Tibial nerve (tissue), 4 donors: ENCODE measurements around the gene CPNE1. TPM values are rescaled to one million over a fixed set of nuclear protein-coding genes. Genes with fewer than 3 reads are reported as not detected.
"Not testable (repeated sequence)": the region's sequence is repeated elsewhere in the genome, so short reads cannot be mapped to it uniquely, and the experiment has no call there.

Experiments used
- DNase-seq, 2 donors: peaks; one replicate each; pipeline ENCODE4 v3.0.0-alpha.2; 2019; ENCODE audit warnings: low spot score in 2 of 2
- H3K27ac ChIP-seq, 4 donors: fragments of 200-600 bp; sonication (generic) in 3 of 4; one replicate each; pipeline ENCODE4 v1.5.1; 2017 to 2019; ENCODE audit warnings: mild to moderate bottlenecking in 1 of 4
- H3K27me3 ChIP-seq, 2 donors: fragments of 200-600 bp; sonication (generic) in 1 of 2; one replicate each; pipeline versions ENCODE4 v1.5.1 to v1.6.0; 2017 to 2019
- H3K36me3 ChIP-seq, 3 donors: fragments of 200-600 bp; sonication (generic); one replicate each; pipeline ENCODE4 v1.5.1; 2018 to 2019
- H3K4me1 ChIP-seq, 4 donors: fragments of 200-600 bp; sonication (generic) in 3 of 4; one replicate each; pipeline ENCODE4 v1.5.1; 2017 to 2019
- H3K4me3 ChIP-seq, 4 donors: fragments of 200-600 bp; sonication (generic) in 3 of 4; one replicate each; pipeline ENCODE4 v1.5.1; 2017 to 2019; ENCODE audit warnings: mild to moderate bottlenecking in 1 of 4, moderate library complexity in 1 of 4
- H3K9me3 ChIP-seq, 4 donors: fragments of 200-600 bp; sonication (generic) in 3 of 4; one replicate each; pipeline ENCODE4 v1.5.1; 2017 to 2019
- EP300 ChIP-seq, 2 donors: sonication (generic); formaldehyde crosslinking; IDR thresholded peaks; one replicate each; pipeline ENCODE4 v1.6.1; 2017; ENCODE audit warnings: antibody characterized with exemption in 2 of 2, mild to moderate bottlenecking in 1 of 2
- POLR2A ChIP-seq, 2 donors: fragments of 450-650 bp; IDR thresholded peaks; one replicate each; pipeline ENCODE4 v1.6.1; 2017; ENCODE audit warnings: antibody characterized with exemption in 2 of 2, mild to moderate bottlenecking in 2 of 2, moderate library complexity in 2 of 2
- WGBS, 2 donors: methylation state at CpG; one replicate each; pipeline ENCODE4 v1.1.5; 2018; 5-methylcytosine and 5-hydroxymethylcytosine counted together
- total RNA-seq, 4 donors: library from RNA; depleted of rRNA; stranded (reverse); fragments of >200 nt; gene quantifications; one replicate each; pipeline ENCODE4 v1.1.0, GENCODE V29; 2016
- TF ChIP-seq, protein P1 (sequence below), 5 experiments: fragments of 200-600 bp in 3 of 5; fragments of 450-650 bp in 2 of 5; sonication (generic) in 3 of 5; IDR thresholded peaks; one replicate each; pipeline ENCODE4 v1.5.1; 2016 to 2019; ENCODE audit warnings: antibody characterized with exemption in 5 of 5, mild to moderate bottlenecking in 3 of 5, moderate library complexity in 2 of 5

CPNE1 gene
- total RNA-seq, 4 donors from 2014 or later = 116 to 151 (median 144) TPM

DNA sequence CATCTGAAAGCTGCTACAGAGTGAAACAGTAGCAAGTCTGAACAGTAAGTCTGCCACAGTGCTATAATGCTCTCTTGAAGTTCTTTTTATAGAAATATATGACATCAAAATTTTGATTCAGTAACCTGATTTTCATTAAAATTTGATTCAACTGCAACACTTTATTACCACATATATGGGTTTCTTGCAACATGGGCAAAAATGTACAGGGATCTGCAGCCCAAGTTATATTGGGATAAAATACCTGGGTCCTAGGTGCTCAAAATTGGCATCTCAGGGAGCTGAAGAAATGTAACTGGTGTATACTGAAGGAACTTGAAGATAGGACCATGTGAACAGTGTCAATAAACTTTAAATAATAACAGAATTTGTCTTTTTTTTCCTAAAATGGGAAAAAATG is 45.3 kb upstream of the CPNE1 start:
- H3K27me3 ChIP-seq = no peaks in the 10 kb centered on the region
- no peak for DNase-seq
- H3K4me3 ChIP-seq = no peak overlapping the region
- H3K9me3 ChIP-seq = no peaks in the 10 kb centered on the region
- H3K36me3 ChIP-seq = peaks cover 0 to 99% (median 16%) of the 10 kb centered on the region in 3 donors
- H3K27ac ChIP-seq = no peak overlapping the region
- peaks cover 0 to 55% (median 10%) of the 10 kb centered on the region in 4 donors for H3K4me1 ChIP-seq
- no peak for TF ChIP-seq POLR2A (IDR thresholded peaks at IDR 0.05)

DNA sequence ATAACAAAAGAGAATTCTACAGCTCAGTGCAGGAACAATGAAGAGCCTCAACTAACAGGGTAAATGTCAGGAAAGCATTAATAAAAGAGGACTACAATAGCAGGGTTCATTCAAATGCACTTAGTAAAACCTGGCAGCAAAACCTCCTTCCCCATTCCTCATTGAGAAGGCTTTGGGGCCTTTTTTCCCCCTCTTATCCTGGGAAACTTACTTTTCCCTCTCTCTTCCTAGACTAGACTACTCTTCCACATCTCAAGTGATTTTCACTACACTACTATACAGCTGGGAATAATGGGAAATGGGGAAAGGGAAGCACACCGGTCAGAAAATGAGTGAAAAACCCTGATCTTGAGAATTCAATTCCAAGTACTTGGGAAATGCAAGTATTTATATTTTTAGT is 44.6 kb upstream of the CPNE1 start:
- Histone ChIP-seq H3K9me3 (no peaks in the 10 kb centered on the region), H3K27ac (peak overlapping the region in 1 of 4 donors; percentile 19), H3K27me3 (no peaks in the 10 kb centered on the region), H3K4me1 (peaks cover 0 to 51% (median 9%) of the 10 kb centered on the region in 4 donors), H3K4me3 (no peak overlapping the region), H3K36me3 (peaks cover 0 to 99% (median 16%) of the 10 kb centered on the region in 3 donors)
- WGBS, 2 donors = 69 to 78% methylated on average over 1 of the region's 1 CpG
- no peak for DNase-seq
- TF ChIP-seq EP300 (IDR thresholded peaks at IDR 0.05) = no peak

DNA sequence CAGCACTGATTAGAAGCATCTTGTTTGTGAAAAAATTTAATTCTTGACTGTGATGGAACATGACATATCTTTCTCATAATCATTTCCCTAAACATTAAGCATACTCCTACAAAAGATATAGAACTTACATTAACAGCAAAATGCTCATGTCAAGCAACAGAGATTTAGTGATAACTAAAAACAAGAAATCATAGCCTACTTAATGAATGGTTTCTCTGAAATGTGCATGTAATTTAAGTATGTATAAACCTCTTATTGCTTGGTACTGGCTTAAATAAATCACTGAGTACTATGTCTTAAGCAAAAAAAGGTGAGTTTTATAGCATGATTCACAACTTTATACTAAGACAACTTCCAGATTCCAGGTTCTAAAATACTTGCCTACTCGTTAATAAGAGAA is 43.8 kb upstream of the CPNE1 start:
- H3K9me3 ChIP-seq = no peaks in the 10 kb centered on the region
- TF ChIP-seq EP300 (IDR thresholded peaks at IDR 0.05) = no peak
- peaks cover 0 to 49% (median 8%) of the 10 kb centered on the region in 4 donors for H3K4me1 ChIP-seq
- no peak for DNase-seq
- H3K36me3 ChIP-seq = peaks cover 0 to 99% (median 16%) of the 10 kb centered on the region in 3 donors
- 43 to 58% methylated on average over 1 of the region's 1 CpG for WGBS, 2 donors
- H3K27me3 ChIP-seq = no peaks in the 10 kb centered on the region
- H3K27ac ChIP-seq = no peak overlapping the region
- H3K4me3 ChIP-seq = no peak overlapping the region

DNA sequence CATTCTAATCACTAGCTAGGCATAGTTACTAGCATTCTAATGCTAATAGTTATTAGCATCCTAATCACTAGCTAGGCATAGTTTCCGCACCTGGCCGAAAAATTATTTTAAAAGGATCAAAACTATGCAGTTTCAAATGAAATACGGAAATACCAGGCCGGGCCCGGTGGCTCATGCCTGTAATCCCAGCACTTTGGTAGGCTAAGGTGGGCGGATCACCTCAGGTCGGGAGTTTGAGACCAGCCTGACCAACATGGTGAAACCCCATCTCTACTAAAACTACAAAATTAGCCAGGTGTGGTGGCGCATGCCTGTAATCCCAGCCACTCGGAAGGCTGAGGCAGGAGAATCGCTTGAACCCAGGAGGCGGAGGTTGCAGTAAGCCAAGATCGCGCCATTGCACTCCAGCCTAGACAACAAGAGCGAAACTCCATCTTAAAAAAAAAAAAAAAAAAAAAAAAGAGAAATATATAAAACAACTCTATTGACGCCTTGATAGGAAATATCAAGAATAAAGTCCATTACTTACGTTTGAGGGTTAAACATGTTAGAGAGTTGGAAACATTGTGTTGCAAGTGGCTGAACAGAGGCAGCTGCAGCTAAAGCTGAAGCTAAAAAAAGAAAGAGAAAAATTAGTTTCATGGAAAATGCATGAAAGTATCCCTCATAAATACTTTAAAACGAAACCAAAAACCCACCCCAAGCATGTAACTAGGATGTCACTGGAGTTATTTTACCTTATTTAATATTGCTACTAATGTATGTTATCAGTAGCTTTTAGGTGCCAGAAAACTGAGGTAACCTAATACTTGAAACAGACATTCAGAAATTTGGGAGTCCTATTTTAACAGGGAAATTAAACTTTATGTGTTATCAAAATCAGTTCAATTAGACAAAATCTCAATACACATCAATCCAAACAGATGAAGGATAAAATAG is 42.2 kb upstream of the CPNE1 start:
- WGBS, 2 donors = 89% methylated on average over 17 of the region's 17 CpGs
- DNase-seq, H3K9me3 ChIP-seq, H3K27me3 ChIP-seq, H3K4me3 ChIP-seq, H3K27ac ChIP-seq: not testable (repeated sequence)
- peaks cover 0 to 98% (median 16%) of the 10 kb centered on the region in 3 donors for H3K36me3 ChIP-seq
- peaks cover 0 to 52% (median 8%) of the 10 kb centered on the region in 4 donors for H3K4me1 ChIP-seq

DNA sequence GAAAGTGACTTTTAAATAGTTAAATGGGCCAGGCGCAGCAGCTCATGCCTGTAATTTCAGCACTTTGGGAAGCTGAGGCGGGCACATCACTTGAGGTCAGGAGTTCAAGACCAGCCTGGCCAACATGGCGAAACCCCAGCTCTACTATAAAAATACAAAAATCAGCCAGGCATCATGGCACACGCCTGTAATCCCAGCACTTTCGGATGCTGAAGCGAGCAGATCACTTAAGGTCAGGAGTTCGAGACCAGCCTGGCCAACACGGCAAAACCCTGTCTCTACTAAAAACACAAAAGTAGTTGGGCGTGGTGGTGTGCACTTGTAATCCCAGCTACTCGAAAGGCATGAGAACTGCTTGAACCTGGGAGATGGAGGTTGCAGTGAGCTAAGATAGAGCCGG is 41.2 kb upstream of the CPNE1 start:
- not testable (repeated sequence) for H3K4me3 ChIP-seq, H3K9me3 ChIP-seq, DNase-seq, H3K27ac ChIP-seq, H3K27me3 ChIP-seq
- peaks cover 0 to 51% (median 8%) of the 10 kb centered on the region in 4 donors for H3K4me1 ChIP-seq
- H3K36me3 ChIP-seq = peaks cover 0 to 97% (median 16%) of the 10 kb centered on the region in 3 donors
- WGBS, 2 donors = 84 to 87% methylated on average over 11 of the region's 11 CpGs

DNA sequence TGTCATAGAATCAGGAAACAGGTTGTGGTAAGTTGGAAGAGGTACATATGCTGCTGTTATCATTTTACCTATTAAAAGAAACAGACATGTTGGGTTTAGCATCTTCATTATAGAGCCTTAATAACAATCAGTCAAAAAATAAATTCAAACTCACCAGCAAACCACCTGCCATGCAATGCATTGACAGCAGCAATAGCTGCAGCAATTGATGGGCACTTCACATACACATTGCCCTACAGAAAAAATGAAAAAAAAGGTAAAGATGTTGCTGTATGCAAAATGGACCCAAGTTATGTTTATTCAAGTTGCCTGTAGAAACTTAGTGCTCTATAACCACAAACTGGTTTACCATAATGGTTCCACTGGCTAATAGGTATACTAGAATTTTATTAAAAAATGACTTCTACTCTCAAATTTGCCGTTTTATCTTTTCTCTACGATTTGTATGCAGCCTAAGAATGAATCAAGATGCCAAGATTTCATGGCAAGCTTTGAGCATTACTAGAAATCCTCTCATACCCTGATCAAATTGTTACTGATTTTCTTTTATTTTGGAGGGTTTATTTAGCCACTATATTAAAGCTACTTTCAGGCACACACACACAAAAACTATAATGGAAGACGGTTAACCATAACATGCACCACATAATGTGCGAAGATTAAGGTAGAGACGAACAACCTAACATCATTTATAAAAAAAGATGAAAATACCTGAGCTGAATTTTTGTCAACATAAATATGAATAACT is 40.0 kb upstream of the CPNE1 start:
- Histone ChIP-seq H3K4me1 (peaks cover 0 to 51% (median 12%) of the 10 kb centered on the region in 4 donors), H3K4me3 (no peak overlapping the region), H3K27ac (no peak overlapping the region), H3K27me3 (no peaks in the 10 kb centered on the region), H3K36me3 (peaks cover 0 to 85% (median 16%) of the 10 kb centered on the region in 3 donors), H3K9me3 (no peaks in the 10 kb centered on the region)
- DNase-seq = no peak
- WGBS, 2 donors = 85 to 87% methylated on average over 5 of the region's 5 CpGs
- TF ChIP-seq POLR2A (IDR thresholded peaks at IDR 0.05) = no peak
- no peak for TF ChIP-seq EP300 (IDR thresholded peaks at IDR 0.05)
- TF ChIP-seq, protein P1, sequence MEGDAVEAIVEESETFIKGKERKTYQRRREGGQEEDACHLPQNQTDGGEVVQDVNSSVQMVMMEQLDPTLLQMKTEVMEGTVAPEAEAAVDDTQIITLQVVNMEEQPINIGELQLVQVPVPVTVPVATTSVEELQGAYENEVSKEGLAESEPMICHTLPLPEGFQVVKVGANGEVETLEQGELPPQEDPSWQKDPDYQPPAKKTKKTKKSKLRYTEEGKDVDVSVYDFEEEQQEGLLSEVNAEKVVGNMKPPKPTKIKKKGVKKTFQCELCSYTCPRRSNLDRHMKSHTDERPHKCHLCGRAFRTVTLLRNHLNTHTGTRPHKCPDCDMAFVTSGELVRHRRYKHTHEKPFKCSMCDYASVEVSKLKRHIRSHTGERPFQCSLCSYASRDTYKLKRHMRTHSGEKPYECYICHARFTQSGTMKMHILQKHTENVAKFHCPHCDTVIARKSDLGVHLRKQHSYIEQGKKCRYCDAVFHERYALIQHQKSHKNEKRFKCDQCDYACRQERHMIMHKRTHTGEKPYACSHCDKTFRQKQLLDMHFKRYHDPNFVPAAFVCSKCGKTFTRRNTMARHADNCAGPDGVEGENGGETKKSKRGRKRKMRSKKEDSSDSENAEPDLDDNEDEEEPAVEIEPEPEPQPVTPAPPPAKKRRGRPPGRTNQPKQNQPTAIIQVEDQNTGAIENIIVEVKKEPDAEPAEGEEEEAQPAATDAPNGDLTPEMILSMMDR (IDR thresholded peaks at IDR 0.05) = no peak

DNA sequence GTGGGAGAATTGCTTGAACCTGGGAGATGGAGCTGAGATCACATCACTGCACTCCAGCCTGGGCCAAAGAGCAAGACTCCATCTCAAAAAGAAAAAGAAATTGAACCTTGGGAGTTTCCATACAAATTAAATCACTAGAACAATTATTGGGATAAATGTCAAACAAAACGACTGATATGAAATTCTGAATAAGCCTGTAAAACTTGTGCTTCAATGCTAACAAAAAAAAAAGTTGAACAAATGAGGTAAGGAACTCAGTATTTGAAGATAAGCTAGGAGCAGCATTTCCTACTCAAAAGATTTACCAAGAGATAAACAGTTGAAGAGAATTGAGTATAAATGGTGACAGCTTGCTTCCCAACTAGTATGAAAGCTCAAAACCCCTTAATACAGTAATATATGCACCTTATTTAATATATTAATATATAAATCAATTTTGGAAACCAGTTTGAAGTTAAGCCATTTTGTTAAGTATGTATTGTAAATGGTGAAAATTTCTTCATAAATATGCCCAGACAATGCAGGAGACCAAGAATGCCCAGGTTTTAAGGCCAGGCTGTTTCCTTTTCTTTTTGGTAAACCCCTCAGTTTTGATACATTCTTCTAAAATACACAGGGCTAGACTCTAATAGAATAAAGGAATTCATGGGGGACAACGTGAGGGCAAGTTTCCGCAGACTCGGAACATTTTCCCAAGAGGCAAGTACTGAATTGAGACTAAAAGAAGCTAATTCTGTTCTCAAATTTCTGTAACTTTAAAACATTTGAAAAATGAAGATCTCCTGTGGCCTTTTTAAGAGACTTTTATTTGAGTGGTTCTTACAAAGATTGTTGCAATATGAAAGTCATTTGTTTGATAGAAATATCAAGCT is 38.4 kb upstream of the CPNE1 start:
- Histone ChIP-seq H3K36me3 (peaks cover 0 to 70% (median 16%) of the 10 kb centered on the region in 3 donors), H3K4me3 (no peak overlapping the region), H3K9me3 (no peaks in the 10 kb centered on the region), H3K27me3 (no peaks in the 10 kb centered on the region), H3K4me1 (peaks cover 0 to 40% (median 11%) of the 10 kb centered on the region in 4 donors), H3K27ac (no peak overlapping the region)
- TF ChIP-seq POLR2A (IDR thresholded peaks at IDR 0.05) = no peak
- no peak for TF ChIP-seq EP300 (IDR thresholded peaks at IDR 0.05)
- TF ChIP-seq, protein P1 (IDR thresholded peaks at IDR 0.05) = no peak
- 47 to 57% methylated on average over 4 of the region's 4 CpGs for WGBS, 2 donors
- DNase-seq = no peak
